Brain pericyte (primary cell): Measurements from ENCODE around the gene FIBIN.
"Not testable (repeated sequence)": the region's sequence is repeated elsewhere in the genome, so short reads cannot be mapped to it uniquely, and the experiment has no call there.

Source experiments
- DNase-seq: peaks from one replicate; pipeline ENCODE4 v3.0.0-alpha.2; 2012; ENCODE audit warnings: low read depth, low spot score

Gene FIBIN

DNA sequence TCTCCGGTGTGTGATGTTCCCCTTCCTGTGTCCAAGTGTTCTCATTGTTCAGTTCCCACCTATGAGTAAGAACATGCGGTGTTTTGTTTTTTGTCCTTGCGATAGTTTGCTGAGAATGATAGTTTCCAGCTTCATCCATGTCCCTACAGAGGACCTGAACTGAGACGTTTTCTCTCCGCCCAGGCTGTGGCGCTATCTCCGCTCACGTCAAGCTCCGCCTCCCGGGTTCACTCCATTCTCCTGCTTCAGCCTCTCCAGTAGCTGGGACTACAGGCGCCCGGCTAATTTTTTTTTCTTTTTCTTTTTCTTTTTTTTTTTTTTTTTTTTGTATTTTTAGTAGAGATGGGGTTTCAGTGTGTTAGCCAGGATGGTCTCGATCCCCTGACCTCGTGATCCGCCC lies 16.7 kb upstream of the FIBIN start:
- not testable (repeated sequence) for DNase-seq

DNA sequence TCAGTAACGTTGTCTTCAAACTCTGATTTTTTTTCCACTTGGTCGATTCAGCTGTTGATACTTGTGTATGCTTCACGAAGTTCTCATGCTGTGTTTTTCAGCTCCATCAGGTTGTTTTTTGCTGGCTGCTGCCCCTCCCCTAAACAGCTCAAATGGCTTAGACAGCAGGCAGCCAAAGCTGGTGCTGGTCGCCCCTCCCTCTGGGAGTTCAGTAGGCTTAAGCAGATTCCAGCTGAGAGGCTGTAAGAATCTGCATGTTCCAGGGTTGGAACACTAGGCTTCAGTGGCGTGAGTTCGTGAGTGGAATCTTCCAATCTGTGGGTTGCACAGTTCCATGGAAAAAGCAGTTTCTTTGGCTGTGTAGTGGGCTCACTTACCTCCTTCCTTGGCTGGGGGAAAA lies 10.3 kb upstream of the FIBIN start:
- no peak for DNase-seq

DNA sequence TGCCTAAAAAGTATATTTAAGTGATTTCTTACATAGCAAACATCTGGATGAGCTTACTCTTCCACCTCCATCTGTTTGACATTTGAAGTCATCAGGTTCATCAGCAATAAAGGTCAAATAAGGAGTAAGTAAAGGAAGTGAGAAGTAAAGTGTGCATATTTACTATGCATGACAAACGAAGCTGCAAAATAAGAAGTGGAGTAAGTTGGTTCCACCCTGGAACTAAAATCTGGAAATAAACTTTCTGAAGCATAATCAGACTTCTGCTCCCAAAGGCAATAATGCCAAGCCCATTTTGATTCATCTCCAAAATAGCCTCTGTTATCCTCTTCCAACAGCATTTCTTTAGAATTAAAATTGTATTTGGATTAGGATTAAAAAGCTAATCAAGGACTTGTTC lies 8.4 kb upstream of the FIBIN start:
- DNase-seq = no peak

DNA sequence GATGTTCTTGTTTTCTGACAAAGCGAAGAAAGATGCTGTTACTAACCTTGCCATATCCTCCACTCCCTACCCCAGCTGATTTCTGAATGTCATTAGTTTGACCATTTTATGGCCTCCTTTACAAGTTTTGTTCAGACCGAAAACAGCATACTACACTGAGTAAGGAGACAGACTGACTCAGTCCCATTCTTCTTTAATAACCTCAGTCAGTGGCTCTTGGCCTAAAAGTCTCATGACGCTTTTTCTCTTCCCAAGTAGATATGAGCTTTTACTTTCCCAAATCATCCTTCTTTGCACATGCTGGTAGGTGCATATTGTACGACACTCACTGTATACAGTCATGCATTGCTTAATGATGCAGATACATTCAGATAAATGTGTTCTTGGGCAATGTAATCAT lies 8.0 kb upstream of the FIBIN start:
- no peak for DNase-seq

DNA sequence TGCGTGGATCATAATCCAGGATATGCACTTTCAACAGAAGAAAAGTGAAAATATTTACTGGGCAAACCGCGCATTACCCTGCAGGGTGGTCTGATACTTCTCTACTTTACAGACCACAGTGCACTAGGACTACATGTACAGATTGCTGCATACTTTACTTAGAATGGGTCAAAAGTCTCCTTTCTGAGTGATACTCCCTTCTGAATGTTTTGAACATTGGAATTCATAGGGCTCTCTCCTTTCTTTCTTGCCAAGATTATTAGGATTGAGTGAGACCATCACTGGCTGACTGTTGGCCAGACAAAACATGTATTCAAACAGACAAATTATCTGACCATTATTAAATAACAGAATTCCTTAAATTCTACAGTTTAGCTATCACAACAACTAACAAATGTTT lies 6.6 kb upstream of the FIBIN start:
- DNase-seq = no peak

DNA sequence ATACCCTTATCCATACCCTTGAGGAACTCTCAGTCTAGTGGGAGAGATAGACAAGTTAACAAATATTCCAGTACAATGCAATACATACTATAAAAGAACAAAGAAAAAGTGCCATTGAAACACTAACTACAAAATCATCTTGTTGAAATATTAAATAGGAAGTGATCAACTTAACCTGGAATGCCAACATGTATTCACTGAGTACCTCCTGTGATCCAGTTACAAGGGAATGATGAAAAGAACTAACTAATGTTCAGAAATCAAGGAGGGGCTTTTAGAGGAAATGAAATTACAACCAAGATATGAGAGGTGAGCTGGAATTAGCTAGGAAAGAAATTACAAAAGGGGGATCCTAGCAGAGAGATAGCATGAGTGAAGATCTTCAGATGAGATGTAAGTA lies 6.2 kb upstream of the FIBIN start:
- DNase-seq = no peak

DNA sequence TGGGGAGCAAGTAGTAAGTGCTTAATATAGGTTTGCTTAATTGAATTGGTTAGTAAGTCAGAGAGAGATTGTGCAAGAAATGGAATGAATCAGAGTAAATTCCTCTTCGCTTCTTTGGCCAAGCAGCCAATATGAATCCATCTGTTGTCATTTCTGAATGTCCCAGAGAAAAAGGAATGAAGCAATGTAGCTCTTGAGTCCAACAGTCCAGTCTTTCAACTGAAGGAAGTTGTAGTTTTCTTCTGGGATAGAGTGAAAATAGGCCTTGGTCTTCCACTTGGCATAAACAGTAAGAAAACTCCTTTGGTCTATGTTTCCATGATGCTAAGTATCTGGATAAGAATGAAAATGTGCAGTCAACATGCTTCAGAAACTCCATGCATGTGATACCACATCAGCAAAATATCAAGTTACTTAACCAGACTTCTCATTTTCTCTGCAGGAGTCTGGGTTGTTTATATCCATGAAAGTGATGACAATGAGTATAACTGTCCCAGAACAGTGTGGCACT lies 1.8 kb upstream of the FIBIN start:
- DNase-seq = no peak

DNA sequence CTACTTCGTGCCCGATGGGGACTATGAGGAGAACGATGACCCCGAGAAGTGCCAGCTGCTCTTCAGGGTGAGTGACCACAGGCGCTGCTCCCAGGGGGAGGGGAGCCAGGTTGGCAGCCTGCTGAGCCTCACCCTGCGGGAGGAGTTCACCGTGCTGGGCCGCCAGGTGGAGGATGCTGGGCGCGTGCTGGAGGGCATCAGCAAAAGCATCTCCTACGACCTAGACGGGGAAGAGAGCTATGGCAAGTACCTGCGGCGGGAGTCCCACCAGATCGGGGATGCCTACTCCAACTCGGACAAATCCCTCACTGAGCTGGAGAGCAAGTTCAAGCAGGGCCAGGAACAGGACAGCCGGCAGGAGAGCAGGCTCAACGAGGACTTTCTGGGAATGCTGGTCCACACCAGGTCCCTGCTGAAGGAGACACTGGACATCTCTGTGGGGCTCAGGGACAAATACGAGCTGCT lies 751 bp downstream of the FIBIN start:
- DNase-seq = no peak

DNA sequence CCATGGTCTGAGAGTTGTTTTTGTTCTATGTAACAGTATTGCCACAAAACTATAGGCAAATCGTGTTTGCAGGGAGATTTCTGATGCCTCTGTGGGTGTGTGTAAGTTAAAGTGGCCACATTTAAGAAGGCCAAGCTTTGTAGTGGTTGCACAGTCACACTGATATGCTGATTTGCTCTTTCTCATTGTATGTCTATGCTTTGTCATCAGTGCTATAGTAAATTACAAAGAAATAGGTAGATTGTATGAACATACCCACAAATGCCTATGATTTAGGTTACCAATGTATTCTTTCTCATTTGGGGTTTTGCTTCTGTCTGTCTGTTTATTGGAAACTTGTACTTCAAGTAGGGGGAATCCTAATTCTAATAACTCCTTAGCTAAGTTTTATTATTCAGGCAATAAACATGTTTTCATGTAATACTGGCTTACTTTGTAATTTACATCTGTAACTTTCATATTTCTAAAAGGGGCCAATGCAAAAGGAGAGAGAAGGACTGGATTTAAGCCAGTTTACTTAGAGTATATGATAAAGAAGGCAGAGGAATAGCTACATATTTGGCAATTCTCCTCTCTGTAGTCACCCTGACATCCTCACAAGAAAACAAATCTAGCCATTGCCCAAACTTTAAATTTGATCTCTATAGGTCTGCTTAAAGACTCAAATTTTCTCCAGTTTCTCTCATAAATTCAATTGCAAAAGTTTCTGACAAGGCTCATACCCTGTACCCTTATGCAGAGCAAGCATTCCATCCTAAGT lies 2.0 kb downstream of the FIBIN start:
- DNase-seq = no peak

DNA sequence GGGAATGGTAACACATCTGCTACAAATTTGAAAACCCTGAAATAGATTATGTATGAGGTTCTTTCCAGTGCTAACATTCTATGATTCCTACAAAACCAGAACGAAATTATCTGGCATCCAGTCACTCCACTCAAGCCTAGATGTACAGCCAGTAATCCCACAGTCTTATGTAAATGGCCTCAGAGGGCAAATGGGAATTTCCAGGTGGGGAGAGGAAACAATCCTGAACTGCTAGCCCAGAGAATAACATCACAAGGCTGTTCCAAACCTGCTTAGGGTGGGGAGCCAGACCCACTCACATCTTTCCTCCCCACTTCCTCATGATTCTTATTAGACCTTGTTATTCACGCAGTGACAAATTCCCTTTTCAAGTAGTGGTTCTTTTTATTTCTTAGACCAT lies 3.5 kb downstream of the FIBIN start:
- no peak for DNase-seq

DNA sequence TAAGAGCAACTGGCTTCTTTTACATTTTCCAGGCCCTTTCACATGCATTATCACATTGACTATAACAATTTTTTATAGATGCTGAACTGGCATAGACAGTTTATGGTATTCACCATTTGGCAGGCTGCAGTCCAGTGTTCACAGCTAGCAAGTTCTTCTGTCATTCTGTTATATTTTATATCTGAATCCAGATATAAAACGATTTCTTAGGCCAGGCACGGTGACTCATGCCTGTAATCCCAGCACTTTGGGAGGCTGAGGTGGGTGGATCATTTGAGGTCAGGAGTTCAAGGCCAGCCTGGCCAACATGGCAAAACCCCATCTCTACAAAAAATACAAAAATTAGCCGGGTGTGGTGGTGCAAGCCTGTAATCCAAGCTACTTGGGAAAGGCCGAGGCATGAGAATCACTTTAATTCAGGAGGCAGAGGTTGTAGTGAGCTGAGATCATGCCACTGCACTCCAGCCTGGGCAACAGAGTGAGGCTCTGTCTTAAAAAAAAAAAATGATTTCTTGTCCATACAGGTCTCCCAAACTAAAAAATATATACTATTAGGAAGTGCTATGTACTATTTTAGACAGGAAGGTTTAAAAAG lies 7.3 kb downstream of the FIBIN start:
- not testable (repeated sequence) for DNase-seq

DNA sequence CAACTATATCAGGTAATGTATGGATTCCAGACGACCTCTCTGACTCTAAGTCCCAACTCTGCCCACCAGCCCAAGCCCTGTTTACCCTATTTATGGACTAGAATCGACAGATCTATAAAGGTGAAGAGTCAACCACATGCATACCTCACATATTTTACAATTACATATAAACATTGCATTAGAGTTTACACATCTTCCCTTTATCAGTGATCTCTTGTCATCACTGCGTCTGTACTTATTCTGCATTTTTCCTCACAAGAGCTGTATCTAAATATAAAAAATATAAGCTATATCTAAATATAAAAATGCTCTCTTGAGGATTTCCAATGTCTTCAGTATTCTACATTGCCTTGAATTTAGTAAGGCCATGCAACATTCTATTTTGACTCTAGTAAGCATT lies 8.5 kb downstream of the FIBIN start:
- DNase-seq = no peak

DNA sequence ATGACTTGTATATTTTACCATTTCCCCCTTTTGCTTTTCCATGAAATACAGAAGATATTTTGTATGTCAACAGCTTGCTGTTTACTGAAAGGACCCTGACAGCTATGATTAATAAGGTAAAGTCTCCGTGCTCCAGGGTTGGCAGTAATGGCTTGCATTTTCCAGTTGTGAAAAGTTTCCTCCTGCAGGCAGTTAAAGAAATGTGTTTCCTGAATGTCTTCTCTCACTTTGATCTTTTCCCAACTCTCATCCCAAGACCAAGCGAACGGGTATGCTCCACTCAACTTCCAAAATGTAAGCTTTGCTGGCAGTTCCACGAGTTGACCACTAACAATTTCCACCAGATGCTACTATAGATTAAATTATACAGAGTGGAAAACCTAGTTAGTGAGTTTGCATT lies 8.9 kb downstream of the FIBIN start:
- DNase-seq = no peak

DNA sequence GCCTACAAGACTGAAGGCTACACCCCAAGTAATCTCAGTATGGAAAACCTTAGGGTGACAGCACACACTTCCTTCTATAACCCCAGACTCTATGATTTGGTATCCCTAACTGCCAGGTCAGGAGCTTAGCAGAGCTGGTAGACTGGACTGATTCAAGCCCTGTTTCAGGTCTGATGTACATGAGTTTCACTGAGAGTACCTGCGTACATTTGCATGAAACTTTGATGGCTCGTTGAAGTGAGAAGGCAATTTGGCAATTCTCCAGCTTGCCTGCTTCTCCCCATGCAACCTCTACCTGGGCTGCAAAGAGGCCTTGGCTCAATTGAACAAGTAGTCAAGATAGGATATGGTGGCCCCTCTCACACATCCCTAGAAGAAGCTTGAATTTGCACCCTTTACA lies 10.2 kb downstream of the FIBIN start:
- no peak for DNase-seq

DNA sequence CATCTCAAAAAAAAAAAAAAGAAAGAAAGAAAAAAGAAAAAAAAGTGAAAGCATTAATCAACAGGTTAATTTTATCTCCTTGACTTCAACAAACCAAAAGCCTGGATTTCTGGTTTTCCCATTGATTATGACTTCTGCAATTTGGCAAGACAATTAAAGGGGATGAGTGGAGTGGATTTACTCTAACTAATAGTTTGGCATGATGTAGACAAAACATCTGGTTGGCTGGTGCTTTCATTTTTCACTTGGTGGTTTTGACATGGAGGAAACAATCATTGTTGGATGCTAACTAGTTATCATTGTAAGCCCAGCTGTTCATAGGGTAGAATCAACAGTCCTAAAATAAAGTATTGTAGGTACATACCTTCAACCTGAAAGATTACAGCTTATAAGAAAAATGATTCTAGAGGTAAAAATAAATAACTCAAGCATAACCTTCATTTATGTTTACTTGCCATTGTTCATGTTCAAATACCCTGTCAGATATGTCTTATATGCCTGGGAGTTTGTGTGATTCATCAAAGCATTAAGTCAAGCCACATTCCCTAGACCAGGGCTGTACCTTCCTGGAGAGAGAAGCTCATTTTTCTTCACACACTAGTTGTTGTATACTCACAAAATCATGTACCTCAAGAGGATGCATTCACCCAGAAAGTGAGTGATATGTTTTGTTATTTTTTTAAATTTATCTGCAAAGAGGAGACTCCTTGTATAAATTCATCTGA lies 15.1 kb downstream of the FIBIN start:
- no peak for DNase-seq

DNA sequence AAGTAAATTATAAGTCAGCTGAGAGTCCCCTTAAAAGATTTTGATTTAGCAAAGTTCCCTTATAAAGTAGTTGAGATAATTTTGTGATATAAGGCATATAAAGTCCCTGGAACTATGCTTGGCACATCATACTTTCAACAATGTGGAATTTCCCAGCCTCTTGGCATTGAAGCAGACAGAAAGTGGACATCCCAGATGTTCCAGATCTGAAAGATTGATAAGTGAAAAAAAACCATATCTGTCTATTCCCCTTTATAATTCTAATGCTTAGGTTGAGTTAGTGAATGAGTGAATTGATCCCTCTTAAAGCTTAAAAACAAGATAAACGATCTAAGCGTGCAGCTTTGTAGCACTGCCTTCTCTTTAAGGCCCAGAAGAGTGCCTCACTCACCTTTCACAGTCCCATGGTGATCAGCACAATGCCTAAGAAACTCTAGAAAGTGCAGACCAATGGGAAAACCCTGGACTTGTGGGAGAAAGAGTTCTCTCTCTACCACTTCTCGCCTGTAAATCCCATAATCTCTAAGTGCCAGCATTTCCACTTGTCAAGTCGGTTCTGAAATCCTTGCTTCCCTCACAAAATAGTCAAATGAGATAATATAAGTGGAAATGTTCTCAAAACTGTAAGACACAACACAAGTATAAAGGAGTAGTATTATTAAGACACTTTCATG lies 17.8 kb downstream of the FIBIN start:
- no peak for DNase-seq

DNA sequence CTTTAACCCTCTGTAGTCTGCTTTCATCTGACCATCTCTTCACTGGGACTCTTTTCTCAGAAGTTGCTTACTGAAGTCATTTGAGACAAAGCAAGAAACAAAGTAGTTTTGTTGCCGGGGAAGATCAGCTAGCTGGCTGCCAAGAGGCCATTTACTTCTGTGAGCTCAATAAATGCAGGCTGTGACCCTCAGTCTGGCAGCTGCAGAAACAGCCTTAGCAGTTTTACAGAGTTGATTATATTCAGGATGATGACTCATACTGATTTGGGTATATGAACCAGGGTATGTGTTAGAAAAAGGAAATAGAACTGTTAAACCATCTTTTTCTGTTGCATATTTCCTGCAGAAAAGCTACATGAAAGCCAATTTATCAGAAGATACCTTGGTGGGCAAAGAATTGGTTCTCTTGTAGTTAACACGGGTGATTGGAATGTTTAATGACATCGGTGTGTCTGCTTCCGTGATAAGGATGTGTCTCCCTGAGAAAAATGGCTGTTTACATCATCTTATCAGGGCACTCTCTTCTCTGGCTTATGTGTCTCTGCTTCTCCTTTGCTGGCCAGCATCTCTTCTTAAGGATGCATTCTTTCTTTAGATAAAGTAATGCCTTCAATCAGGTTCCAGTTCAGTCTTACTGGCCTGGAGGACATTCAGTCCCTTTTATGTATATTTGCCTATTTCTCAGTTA lies 18.5 kb downstream of the FIBIN start:
- no peak for DNase-seq

DNA sequence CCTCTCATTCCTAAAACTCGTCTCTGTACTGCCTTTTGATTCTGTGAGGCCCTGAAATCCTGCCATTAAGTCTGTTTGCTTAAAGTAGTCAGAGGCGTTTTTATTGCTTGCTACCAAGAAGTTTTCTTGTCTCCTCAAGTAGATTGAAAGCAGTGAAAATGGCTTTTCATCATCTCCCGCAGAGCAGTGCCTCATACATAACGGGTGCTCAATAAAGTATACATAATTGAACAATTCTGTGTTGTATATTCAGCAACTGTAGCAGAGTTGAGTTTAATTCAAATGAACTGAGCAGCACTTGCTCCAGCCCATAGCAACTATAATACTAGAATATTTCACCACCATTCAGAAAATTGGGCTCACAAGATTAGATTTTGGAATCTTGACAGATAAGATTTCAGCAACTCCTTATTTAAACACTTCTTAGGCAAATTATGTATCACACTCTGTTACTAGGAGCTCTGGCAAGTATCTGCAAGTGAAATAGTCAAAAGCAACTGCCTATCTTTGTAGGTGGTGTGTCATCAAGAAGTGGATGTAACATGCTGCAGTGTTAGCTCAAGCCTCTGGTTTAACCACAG lies 20.0 kb downstream of the FIBIN start:
- no peak for DNase-seq

DNA sequence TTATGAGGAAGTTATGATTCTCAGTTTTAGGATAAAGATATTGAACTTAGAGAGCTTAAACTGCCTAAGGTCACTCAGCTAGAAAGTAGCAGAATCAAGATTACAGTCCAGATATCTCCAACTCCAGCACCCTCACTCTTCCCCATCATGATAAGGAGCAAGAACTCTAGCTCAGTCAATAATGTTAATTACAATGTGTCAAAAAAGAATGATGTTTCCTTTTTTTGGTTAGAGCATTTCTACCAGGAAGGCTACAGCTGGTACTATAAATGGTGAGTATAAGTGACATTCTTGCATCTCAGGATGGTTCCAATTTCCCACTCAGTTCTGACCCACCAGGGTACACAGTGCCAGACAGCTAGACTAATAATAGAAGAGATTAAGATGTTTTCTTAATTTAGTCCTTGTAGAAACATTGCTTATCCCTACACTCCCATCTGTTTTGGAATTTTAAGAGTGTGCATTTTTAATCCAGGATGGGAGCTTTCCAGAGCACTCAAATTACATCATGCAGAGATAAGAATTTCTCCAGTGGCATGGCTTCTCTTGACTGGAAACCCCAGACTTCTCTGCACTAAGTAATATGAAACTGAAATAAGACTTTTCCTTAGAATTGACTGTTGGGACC lies 25.1 kb downstream of the FIBIN start:
- DNase-seq = no peak

DNA sequence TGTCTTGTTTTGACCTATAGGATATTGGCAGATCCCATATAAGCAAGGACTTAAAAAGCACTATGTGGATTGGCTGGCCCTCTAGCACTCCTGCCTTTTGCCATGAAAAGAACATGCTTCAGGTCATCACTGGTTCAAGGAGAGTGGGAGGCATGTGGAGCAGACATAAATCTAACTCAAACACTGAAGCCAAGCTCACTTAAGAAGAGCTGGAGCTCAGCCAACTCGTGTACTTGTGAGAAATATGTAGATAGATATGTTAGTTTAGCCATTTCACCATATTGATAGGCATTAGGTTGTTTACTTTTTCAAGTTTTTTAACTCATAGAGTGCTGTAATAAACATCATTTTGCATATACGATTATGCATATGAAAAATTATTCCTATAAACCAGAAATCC lies 26.8 kb downstream of the FIBIN start:
- no peak for DNase-seq
